HEK293T (cell line): ENCODE results near the gene PPM1L.

Experiments used
- ARNT ChIP-seq: fragments of 450-650 bp; IDR thresholded peaks from 2 replicates; pipeline ENCODE4 v1.6.1; 2017; ENCODE audit warnings: mild to moderate bottlenecking
- BHLHE40 ChIP-seq: fragments of 450-650 bp; IDR thresholded peaks from 2 replicates; pipeline ENCODE4 v1.6.1; 2016; ENCODE audit warnings: mild to moderate bottlenecking, moderate library complexity, borderline replicate concordance
- CTBP1 ChIP-seq: fragments of 450-650 bp; IDR thresholded peaks from 2 replicates; pipeline ENCODE4 v1.6.1; 2016; ENCODE audit warnings: borderline replicate concordance
- ELF4 ChIP-seq: fragments of 450-650 bp; IDR thresholded peaks from 2 replicates; pipeline ENCODE4 v1.6.1; 2017; ENCODE audit warnings: antibody characterized with exemption
- FOXA1 ChIP-seq: fragments of 450-650 bp; IDR thresholded peaks from 2 replicates; pipeline ENCODE4 v1.6.1; 2016; ENCODE audit warnings: mild to moderate bottlenecking
- FOXK2 ChIP-seq: fragments of 450-650 bp; IDR thresholded peaks from 2 replicates; pipeline ENCODE4 v1.6.1; 2016; ENCODE audit warnings: mild to moderate bottlenecking
- FOXM1 ChIP-seq: fragments of 450-650 bp; IDR thresholded peaks from 2 replicates; pipeline ENCODE4 v1.6.1; 2017; ENCODE audit warnings: mild to moderate bottlenecking, borderline replicate concordance
- HDGF ChIP-seq: fragments of 450-650 bp; IDR thresholded peaks from 2 replicates; pipeline ENCODE4 v1.6.1; 2017; ENCODE audit warnings: antibody characterized with exemption, borderline replicate concordance
- LEF1 ChIP-seq: fragments of 450-650 bp; IDR thresholded peaks from 2 replicates; pipeline ENCODE4 v1.6.1; 2017; ENCODE audit warnings: mild to moderate bottlenecking, borderline replicate concordance
- PKNOX1 ChIP-seq: fragments of 450-650 bp; IDR thresholded peaks from 2 replicates; pipeline ENCODE4 v1.6.1; 2016
- SP1 ChIP-seq: fragments of 450-650 bp; IDR thresholded peaks from 2 replicates; pipeline ENCODE4 v1.6.1; 2017
- SUZ12 ChIP-seq: fragments of 450-650 bp; IDR thresholded peaks from 2 replicates; pipeline ENCODE4 v1.6.1; 2016; ENCODE audit warnings: mild to moderate bottlenecking
- TARDBP ChIP-seq: fragments of 450-650 bp; IDR thresholded peaks from 2 replicates; pipeline ENCODE4 v1.6.1; 2016
- ZNF384 ChIP-seq: fragments of 450-650 bp; IDR thresholded peaks from 2 replicates; pipeline ENCODE4 v1.6.1; 2016

GRCh38 chr3:160779040-160779439 is 23.0 kb downstream of the PPM1L start:
- TF ChIP-seq ZNF384 (no peak), ARNT (no peak), HDGF (no peak), LEF1 (no peak), FOXK2 (no peak), PKNOX1 (no peak), FOXA1 (no peak), ELF4 (no peak), FOXM1 (no peak), TARDBP (no peak), SP1 (no peak), BHLHE40 (no peak), SUZ12 (no peak), CTBP1 (no peak)
